Skeletal muscle tissue (tissue), 4 donors: ENCODE measurements around the gene SLC43A3. TPM values are rescaled to one million over a fixed set of nuclear protein-coding genes. Genes with fewer than 3 reads are reported as not detected.

Experiments
- H3K27ac ChIP-seq: one replicate; pipeline ENCODE4 v1.7.0; 2013; ENCODE audit warnings: mild to moderate bottlenecking, low read depth, low read length, inconsistent platforms
- H3K27me3 ChIP-seq, 3 donors: one replicate each; pipeline ENCODE4 v1.7.0; 2013; ENCODE audit warnings: low read length in 3 of 3; ENCODE audit not compliant: control insufficient read depth in 3 of 3, insufficient read depth in 3 of 3
- H3K36me3 ChIP-seq, 3 donors: one replicate each; pipeline ENCODE4 v1.7.0; 2013; ENCODE audit warnings: low read length in 3 of 3; ENCODE audit not compliant: control insufficient read depth in 3 of 3, insufficient read depth in 3 of 3
- H3K4me1 ChIP-seq, 3 donors: one replicate each; pipeline ENCODE4 v1.7.0; 2013; ENCODE audit warnings: low read length in 3 of 3, mild to moderate bottlenecking in 3 of 3; ENCODE audit not compliant: control insufficient read depth in 3 of 3, insufficient read depth in 3 of 3
- H3K4me3 ChIP-seq, 3 donors: one replicate each; pipeline ENCODE4 v1.7.0; 2013; ENCODE audit warnings: low read length in 3 of 3
- H3K9ac ChIP-seq, 3 donors: one replicate each; pipeline ENCODE4 v1.7.0; 2013; ENCODE audit warnings: low read length in 3 of 3, mild to moderate bottlenecking in 3 of 3, moderate library complexity in 2 of 3, low read depth in 1 of 3
- H3K9me3 ChIP-seq, 3 donors: one replicate each; pipeline ENCODE4 v1.7.0; 2013; ENCODE audit warnings: low read length in 3 of 3; ENCODE audit not compliant: control insufficient read depth in 3 of 3
- total RNA-seq: library from RNA; depleted of rRNA; stranded (reverse); fragments of >200 nt; gene quantifications from one replicate; pipeline ENCODE4 v1.2.3, GENCODE V29; 2014
- donor health status: Osteomylitis.

SLC43A3 gene
- total RNA-seq, 1 donor from 2014 or later, result 15.1 TPM

GRCh38 chr11:57421066-57421465, 5.9 kb downstream of the SLC43A3 start:
- Histone ChIP-seq H3K36me3 (peaks cover 16 to 34% (median 28%) of the 10 kb centered on the region in 3 donors), H3K4me1 (peaks cover 28 to 33% (median 29%) of the 10 kb centered on the region in 3 donors), H3K9me3 (no peaks in the 10 kb centered on the region), H3K9ac (no peak overlapping the region), H3K27me3 (no peaks in the 10 kb centered on the region), H3K27ac (no peak overlapping the region), H3K4me3 (no peak overlapping the region)

- Histone ChIP-seq H3K36me3 (peaks cover 29 to 41% (median 38%) of the 10 kb centered on the region in 3 donors), H3K9ac (no peak overlapping the region), H3K4me3 (no peak overlapping the region), H3K27me3 (no peaks in the 10 kb centered on the region), H3K9me3 (no peaks in the 10 kb centered on the region), H3K27ac (no peak overlapping the region), H3K4me1 (peaks cover 9 to 14% (median 10%) of the 10 kb centered on the region in 3 donors)
Observed at GRCh38 chr11:57419146-57419545, 7.8 kb downstream of the SLC43A3 start.

GRCh38 chr11:57418131-57418530, 8.8 kb downstream of the SLC43A3 start:
- peaks cover 37 to 42% (median 40%) of the 10 kb centered on the region in 3 donors for H3K36me3 ChIP-seq
- no peaks in the 10 kb centered on the region for H3K27me3 ChIP-seq

GRCh38 chr11:57417056-57417455, 9.9 kb downstream of the SLC43A3 start:
- no peaks in the 10 kb centered on the region for H3K27me3 ChIP-seq
- peaks cover 3 to 14% (median 8%) of the 10 kb centered on the region in 3 donors for H3K4me1 ChIP-seq
- H3K9me3 ChIP-seq, result no peaks in the 10 kb centered on the region
- no peak overlapping the region for H3K27ac ChIP-seq
- no peak overlapping the region for H3K9ac ChIP-seq
- peaks cover 36 to 42% (median 37%) of the 10 kb centered on the region in 3 donors for H3K36me3 ChIP-seq
- no peak overlapping the region for H3K4me3 ChIP-seq

More at GRCh38 chr11:57418131-57418530, 8.8 kb downstream of the SLC43A3 start:
- Histone ChIP-seq H3K4me3 (no peak overlapping the region), H3K4me1 (peaks cover 3 to 14% (median 8%) of the 10 kb centered on the region in 3 donors), H3K27ac (no peak overlapping the region), H3K9me3 (no peaks in the 10 kb centered on the region), H3K9ac (no peak overlapping the region)

GRCh38 chr11:57416436-57416835, 10.5 kb downstream of the SLC43A3 start:
- Histone ChIP-seq H3K4me1 (peaks cover 3 to 14% (median 8%) of the 10 kb centered on the region in 3 donors), H3K4me3 (no peak overlapping the region), H3K27ac (no peak overlapping the region), H3K9ac (no peak overlapping the region), H3K9me3 (no peaks in the 10 kb centered on the region), H3K36me3 (peaks cover 36 to 42% (median 37%) of the 10 kb centered on the region in 3 donors), H3K27me3 (no peaks in the 10 kb centered on the region)

GRCh38 chr11:57414612-57415212, 12.2 kb downstream of the SLC43A3 start:
- peaks cover 35 to 41% (median 37%) of the 10 kb centered on the region in 3 donors for H3K36me3 ChIP-seq
- H3K4me1 ChIP-seq, result peaks cover 3 to 14% (median 8%) of the 10 kb centered on the region in 3 donors

GRCh38 chr11:57413681-57414080, 13.2 kb downstream of the SLC43A3 start:
- Histone ChIP-seq H3K4me3 (no peak overlapping the region), H3K27ac (no peak overlapping the region)

More at GRCh38 chr11:57414612-57415212, 12.2 kb downstream of the SLC43A3 start:
- Histone ChIP-seq H3K9ac (no peak overlapping the region), H3K27ac (no peak overlapping the region), H3K27me3 (no peaks in the 10 kb centered on the region), H3K9me3 (no peaks in the 10 kb centered on the region), H3K4me3 (no peak overlapping the region)

GRCh38 chr11:57410287-57410686, 16.6 kb downstream of the SLC43A3 start:
- Histone ChIP-seq H3K4me1 (peaks cover 19 to 31% (median 26%) of the 10 kb centered on the region in 3 donors), H3K9ac (no peak overlapping the region), H3K36me3 (peaks cover 28 to 32% (median 30%) of the 10 kb centered on the region in 3 donors)

More at GRCh38 chr11:57413681-57414080, 13.2 kb downstream of the SLC43A3 start:
- no peaks in the 10 kb centered on the region for H3K9me3 ChIP-seq
- H3K27me3 ChIP-seq, result no peaks in the 10 kb centered on the region
- H3K36me3 ChIP-seq, result peaks cover 38 to 48% (median 42%) of the 10 kb centered on the region in 3 donors
- peaks cover 3 to 14% (median 8%) of the 10 kb centered on the region in 3 donors for H3K4me1 ChIP-seq
- no peak overlapping the region for H3K9ac ChIP-seq

GRCh38 chr11:57409321-57410100, 17.4 kb downstream of the SLC43A3 start:
- peaks cover 19 to 34% (median 31%) of the 10 kb centered on the region in 3 donors for H3K4me1 ChIP-seq

More at GRCh38 chr11:57410287-57410686, 16.6 kb downstream of the SLC43A3 start:
- Histone ChIP-seq H3K4me3 (no peak overlapping the region), H3K27me3 (no peaks in the 10 kb centered on the region), H3K27ac (no peak overlapping the region), H3K9me3 (no peaks in the 10 kb centered on the region)

GRCh38 chr11:57408771-57409170, 18.1 kb downstream of the SLC43A3 start:
- Histone ChIP-seq H3K36me3 (peaks cover 16 to 23% (median 23%) of the 10 kb centered on the region in 3 donors), H3K27ac (no peak overlapping the region), H3K4me3 (no peak overlapping the region), H3K4me1 (peaks cover 19 to 32% (median 31%) of the 10 kb centered on the region in 3 donors), H3K9me3 (no peaks in the 10 kb centered on the region), H3K27me3 (no peaks in the 10 kb centered on the region), H3K9ac (no peak overlapping the region)

More at GRCh38 chr11:57409321-57410100, 17.4 kb downstream of the SLC43A3 start:
- Histone ChIP-seq H3K27me3 (no peaks in the 10 kb centered on the region), H3K9me3 (no peaks in the 10 kb centered on the region), H3K4me3 (no peak overlapping the region), H3K9ac (no peak overlapping the region), H3K27ac (no peak overlapping the region), H3K36me3 (peaks cover 20 to 26% (median 26%) of the 10 kb centered on the region in 3 donors)
